ENCODE data around the gene SYT17.

The SYT17 gene

DNA sequence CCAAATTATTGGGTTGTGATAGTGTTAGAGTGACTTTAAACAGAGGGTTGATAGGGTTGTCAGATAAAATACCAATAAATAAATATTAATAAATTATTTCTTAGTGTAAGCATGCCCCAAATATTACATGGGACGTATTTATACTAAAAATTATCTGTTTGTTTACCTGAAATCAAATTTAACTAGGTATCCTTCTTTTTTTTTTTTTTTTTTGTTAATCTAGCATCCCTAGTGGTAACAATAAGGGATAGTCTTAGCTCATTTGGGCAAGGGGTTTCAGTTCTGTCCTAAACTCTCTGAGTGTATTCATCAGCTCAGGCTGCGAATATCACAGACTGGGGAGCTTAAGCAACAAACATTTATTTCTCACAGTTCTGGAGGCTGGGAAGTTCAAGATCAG lies 118.8 kb downstream of the SYT17 start:
- Mint-ChIP-seq H3K27me3 (peaks cover 4% of the 10 kb centered on the region), H3K36me3 (no peaks in the 10 kb centered on the region), H3K27ac (no peak overlapping the region), H3K4me3 (no peak overlapping the region), H3K4me1 (no peaks in the 10 kb centered on the region), H3K9me3 (no peaks in the 10 kb centered on the region)
- DNase-seq (ENCODE audit: low spot score in 2 of 2) = no peak
- no peak for ATAC-seq (ENCODE audit: low read depth)

GRCh38 chr16:19287241-19287640 lies 119.2 kb downstream of the SYT17 start:
- no peak for DNase-seq (ENCODE audit: low spot score in 2 of 2)
- no peaks in the 10 kb centered on the region for H3K9me3 Mint-ChIP-seq
- no peak overlapping the region for H3K4me3 Mint-ChIP-seq
- no peak for ATAC-seq (ENCODE audit: low read depth)
- H3K36me3 Mint-ChIP-seq = no peaks in the 10 kb centered on the region
- no peak overlapping the region for H3K27ac Mint-ChIP-seq
- peaks cover 4% of the 10 kb centered on the region for H3K27me3 Mint-ChIP-seq
- H3K4me1 Mint-ChIP-seq = no peaks in the 10 kb centered on the region

DNA sequence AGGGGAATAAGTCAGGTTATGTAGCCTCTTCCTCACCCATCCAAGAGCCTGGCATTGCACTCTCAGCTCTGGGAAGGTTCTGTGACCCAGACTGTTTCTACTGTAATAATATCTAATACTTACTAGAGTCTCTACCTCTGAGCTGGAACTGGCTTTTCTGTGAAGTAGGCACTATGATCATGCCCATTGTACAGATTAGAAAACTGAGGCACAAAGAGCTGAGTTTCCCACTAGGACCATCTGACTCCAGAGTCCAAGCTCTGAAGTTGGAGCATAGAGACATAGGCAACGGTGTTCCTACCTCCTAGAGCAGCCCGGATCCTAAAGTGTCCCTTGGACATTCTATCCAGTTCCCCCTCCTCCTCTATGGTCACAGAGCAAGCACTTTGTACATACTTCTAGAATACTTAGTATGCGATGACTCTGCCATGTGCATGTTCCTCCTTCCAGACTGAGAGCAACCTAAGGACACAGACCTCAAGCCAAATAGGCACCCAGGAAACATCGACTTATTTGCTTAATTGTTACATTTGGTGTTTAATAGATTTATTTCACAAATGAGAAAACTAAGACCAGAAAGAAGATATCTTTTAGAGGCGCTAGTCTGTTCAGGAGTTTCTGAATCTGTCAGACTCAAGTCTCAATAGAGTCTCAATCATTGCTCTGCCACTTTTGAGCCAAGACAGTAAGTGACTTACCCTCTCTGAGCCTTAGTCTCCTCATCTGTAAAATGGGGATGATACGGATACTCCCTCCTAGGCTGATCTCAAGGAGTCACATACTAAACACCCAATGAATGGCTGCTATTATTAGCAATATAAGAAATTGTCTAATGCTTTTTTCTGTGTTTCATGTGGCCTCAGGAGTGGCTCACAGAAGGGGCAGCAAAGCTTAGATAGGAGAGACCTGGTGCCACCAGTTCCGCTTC lies 121.1 kb downstream of the SYT17 start:
- H3K27me3 Mint-ChIP-seq = peaks cover 4% of the 10 kb centered on the region
- no peaks in the 10 kb centered on the region for H3K36me3 Mint-ChIP-seq
- H3K27ac Mint-ChIP-seq = no peak overlapping the region
- peaks cover 4% of the 10 kb centered on the region for H3K4me1 Mint-ChIP-seq
- no peak overlapping the region for H3K4me3 Mint-ChIP-seq
- DNase-seq (ENCODE audit: low spot score in 2 of 2) (no peak), ATAC-seq (ENCODE audit: low read depth) (no peak)
- no peaks in the 10 kb centered on the region for H3K9me3 Mint-ChIP-seq

DNA sequence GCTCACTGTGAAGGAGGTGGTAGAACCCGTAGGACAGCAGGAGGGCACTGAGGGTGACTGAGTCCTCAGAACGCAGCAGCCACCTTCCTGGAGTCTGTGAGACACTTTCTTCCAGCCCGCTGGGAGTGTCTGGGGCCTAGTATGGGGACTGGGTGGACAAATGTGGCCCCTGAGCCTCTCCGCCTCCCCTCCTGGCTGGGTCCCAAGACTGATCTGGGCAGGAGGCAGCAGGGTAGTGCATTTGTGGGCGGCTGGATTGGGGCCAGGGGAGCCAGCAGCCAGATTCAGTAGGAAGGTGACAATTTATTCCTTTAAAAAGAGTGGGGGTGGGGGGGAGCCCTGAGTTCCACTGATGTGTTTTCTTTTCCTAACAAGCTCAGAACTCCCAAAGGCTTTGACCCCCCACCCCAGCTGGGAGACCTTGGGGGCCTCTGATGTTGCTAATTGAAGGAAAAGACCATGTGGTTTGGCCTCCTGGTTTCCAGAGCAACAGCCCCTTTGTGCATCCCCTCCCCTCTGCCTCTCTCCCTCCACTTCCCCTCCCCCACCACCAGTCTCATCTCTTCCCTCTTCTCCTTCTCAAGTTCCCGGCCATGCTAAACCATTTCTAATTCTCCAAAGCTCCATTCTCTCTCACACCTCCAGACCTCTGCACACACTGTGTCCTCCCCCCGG lies 121.9 kb downstream of the SYT17 start:
- no peak for DNase-seq (ENCODE audit: low spot score in 2 of 2)
- H3K4me3 Mint-ChIP-seq = no peak overlapping the region
- H3K4me1 Mint-ChIP-seq = peaks cover 11% of the 10 kb centered on the region
- no peaks in the 10 kb centered on the region for H3K36me3 Mint-ChIP-seq
- no peak overlapping the region for H3K27ac Mint-ChIP-seq
- peaks cover 2% of the 10 kb centered on the region for H3K27me3 Mint-ChIP-seq
- H3K9me3 Mint-ChIP-seq = no peaks in the 10 kb centered on the region
- ATAC-seq (ENCODE audit: low read depth) = no peak

GRCh38 chr16:19290860-19291259 lies 122.8 kb downstream of the SYT17 start:
- DNase-seq (ENCODE audit: low spot score in 2 of 2) (no peak), ATAC-seq (ENCODE audit: low read depth) (no peak)
- peaks cover 2% of the 10 kb centered on the region for H3K27me3 Mint-ChIP-seq
- no peaks in the 10 kb centered on the region for H3K36me3 Mint-ChIP-seq
- H3K4me3 Mint-ChIP-seq = no peak overlapping the region
- H3K9me3 Mint-ChIP-seq = no peaks in the 10 kb centered on the region
- peaks cover 11% of the 10 kb centered on the region for H3K4me1 Mint-ChIP-seq
- H3K27ac Mint-ChIP-seq = no peak overlapping the region

GRCh38 chr16:19291475-19291874 lies 123.4 kb downstream of the SYT17 start:
- H3K27me3 Mint-ChIP-seq = peaks cover 2% of the 10 kb centered on the region
- no peaks in the 10 kb centered on the region for H3K9me3 Mint-ChIP-seq
- DNase-seq (ENCODE audit: low spot score in 2 of 2) (no peak), ATAC-seq (ENCODE audit: low read depth) (no peak)
- peaks cover 11% of the 10 kb centered on the region for H3K4me1 Mint-ChIP-seq
- H3K36me3 Mint-ChIP-seq = no peaks in the 10 kb centered on the region
- no peak overlapping the region for H3K4me3 Mint-ChIP-seq
- no peak overlapping the region for H3K27ac Mint-ChIP-seq

DNA sequence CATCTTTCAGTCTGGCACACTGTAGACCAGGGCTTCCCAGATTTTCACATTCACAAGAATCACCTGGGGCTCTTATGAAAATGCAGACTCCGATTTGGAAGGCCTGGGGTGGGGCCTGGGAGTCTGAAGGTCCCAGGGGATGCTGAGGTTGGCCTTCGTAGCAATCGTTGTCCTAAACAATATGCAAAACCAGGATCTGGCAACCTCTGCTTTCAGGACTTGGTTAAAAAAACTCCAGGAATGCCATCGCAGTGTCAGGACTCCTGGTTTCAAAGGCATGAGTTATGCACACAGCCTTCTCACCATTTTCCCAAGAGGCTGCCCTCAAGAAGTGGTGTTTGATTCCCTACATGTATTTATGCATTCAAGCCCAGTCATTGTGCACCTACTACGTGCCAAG lies 124.1 kb downstream of the SYT17 start:
- H3K9me3 Mint-ChIP-seq = no peaks in the 10 kb centered on the region
- no peak overlapping the region for H3K27ac Mint-ChIP-seq
- H3K4me3 Mint-ChIP-seq = no peak overlapping the region
- peaks cover 11% of the 10 kb centered on the region for H3K4me1 Mint-ChIP-seq
- no peaks in the 10 kb centered on the region for H3K36me3 Mint-ChIP-seq
- ATAC-seq (ENCODE audit: low read depth) (no peak), DNase-seq (ENCODE audit: low spot score in 2 of 2) (no peak)
- H3K27me3 Mint-ChIP-seq = peaks cover 2% of the 10 kb centered on the region

GRCh38 chr16:19294156-19294649 lies 126.2 kb downstream of the SYT17 start:
- H3K36me3 Mint-ChIP-seq = no peaks in the 10 kb centered on the region
- no peak overlapping the region for H3K27ac Mint-ChIP-seq
- peaks cover 11% of the 10 kb centered on the region for H3K4me1 Mint-ChIP-seq
- no peaks in the 10 kb centered on the region for H3K9me3 Mint-ChIP-seq
- H3K4me3 Mint-ChIP-seq = peak overlapping the region; percentile 54
- peak in 1 of 2 donors; percentile 2 for DNase-seq (ENCODE audit: low spot score in 2 of 2)
- peaks cover 5% of the 10 kb centered on the region for H3K27me3 Mint-ChIP-seq
- peak; percentile 74 for ATAC-seq (ENCODE audit: low read depth)

- Mint-ChIP-seq H3K9me3 (no peaks in the 10 kb centered on the region), H3K27ac (no peak overlapping the region), H3K27me3 (peaks cover 5% of the 10 kb centered on the region), H3K36me3 (no peaks in the 10 kb centered on the region), H3K4me3 (no peak overlapping the region), H3K4me1 (peaks cover 11% of the 10 kb centered on the region)
- no peak for DNase-seq (ENCODE audit: low spot score in 2 of 2)
- ATAC-seq (ENCODE audit: low read depth) = no peak
These were observed 127.4 kb downstream of the SYT17 start for GRCh38 chr16:19295393-19295792.

GRCh38 chr16:19297454-19297853 lies 129.4 kb downstream of the SYT17 start:
- H3K27ac Mint-ChIP-seq = no peak overlapping the region
- ATAC-seq (ENCODE audit: low read depth) (no peak), DNase-seq (ENCODE audit: low spot score in 2 of 2) (no peak)
- H3K27me3 Mint-ChIP-seq = peaks cover 6% of the 10 kb centered on the region
- peaks cover 14% of the 10 kb centered on the region for H3K4me1 Mint-ChIP-seq
- no peaks in the 10 kb centered on the region for H3K9me3 Mint-ChIP-seq
- H3K36me3 Mint-ChIP-seq = no peaks in the 10 kb centered on the region
- H3K4me3 Mint-ChIP-seq = no peak overlapping the region

- H3K27me3 Mint-ChIP-seq = peaks cover 6% of the 10 kb centered on the region
- ATAC-seq (ENCODE audit: low read depth) = no peak
These were observed 131.5 kb downstream of the SYT17 start for GRCh38 chr16:19299565-19299964.

DNA sequence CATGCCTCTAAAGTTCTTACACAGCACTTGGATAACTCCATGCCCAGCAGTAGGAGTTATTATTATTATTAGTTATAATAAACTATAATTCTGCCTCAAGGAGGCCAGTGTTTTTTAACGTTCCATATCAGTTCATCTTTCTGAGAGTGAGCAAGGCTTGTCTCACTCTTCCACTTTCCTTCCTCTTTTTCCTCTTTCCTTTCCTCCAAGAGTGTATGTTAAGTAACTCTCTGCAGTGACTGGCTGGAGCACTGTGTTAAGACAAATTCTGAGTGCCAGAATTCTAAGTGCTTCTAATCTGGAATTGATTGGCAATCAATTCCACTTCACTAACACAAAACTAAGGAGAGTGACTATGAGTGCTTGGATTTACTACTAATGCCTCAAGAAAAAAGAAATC lies 133.9 kb downstream of the SYT17 start:
- Mint-ChIP-seq H3K27ac (no peak overlapping the region), H3K27me3 (peaks cover 8% of the 10 kb centered on the region), H3K36me3 (no peaks in the 10 kb centered on the region), H3K9me3 (no peaks in the 10 kb centered on the region), H3K4me3 (no peak overlapping the region), H3K4me1 (peaks cover 2% of the 10 kb centered on the region)
- DNase-seq (ENCODE audit: low spot score in 2 of 2) = no peak
- ATAC-seq (ENCODE audit: low read depth) = no peak

More at GRCh38 chr16:19299565-19299964, 131.5 kb downstream of the SYT17 start:
- H3K4me1 Mint-ChIP-seq = peaks cover 5% of the 10 kb centered on the region
- no peaks in the 10 kb centered on the region for H3K36me3 Mint-ChIP-seq
- no peak overlapping the region for H3K4me3 Mint-ChIP-seq
- DNase-seq (ENCODE audit: low spot score in 2 of 2) = no peak
- no peak overlapping the region for H3K27ac Mint-ChIP-seq
- no peaks in the 10 kb centered on the region for H3K9me3 Mint-ChIP-seq

- H3K4me3 Mint-ChIP-seq = no peak overlapping the region
- no peak overlapping the region for H3K27ac Mint-ChIP-seq
- peaks cover 2% of the 10 kb centered on the region for H3K4me1 Mint-ChIP-seq
- H3K27me3 Mint-ChIP-seq = peaks cover 5% of the 10 kb centered on the region
- no peak for ATAC-seq (ENCODE audit: low read depth)
- no peaks in the 10 kb centered on the region for H3K9me3 Mint-ChIP-seq
- H3K36me3 Mint-ChIP-seq = no peaks in the 10 kb centered on the region
- no peak for DNase-seq (ENCODE audit: low spot score in 2 of 2)
These were observed 136.7 kb downstream of the SYT17 start for GRCh38 chr16:19304750-19305149.

DNA sequence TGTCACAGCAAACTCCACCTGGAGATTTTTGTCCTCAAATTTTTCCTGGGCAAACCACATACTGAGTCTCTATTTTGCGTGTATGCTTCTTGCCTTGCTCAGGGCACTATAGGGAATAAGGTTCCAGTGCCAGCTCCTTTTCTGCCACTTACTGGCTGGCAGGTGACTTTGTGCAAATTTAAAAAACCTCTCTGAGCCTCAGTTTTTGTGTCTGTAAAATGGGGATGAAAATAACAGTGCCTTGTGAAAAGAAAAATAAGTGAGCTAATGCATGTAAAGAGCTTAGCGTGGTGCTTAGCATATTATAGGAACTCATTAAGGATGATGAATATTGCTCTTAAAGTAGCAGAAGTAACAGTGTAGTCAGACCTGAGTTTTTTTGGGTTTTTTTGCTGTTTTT lies 137.4 kb downstream of the SYT17 start:
- H3K27ac Mint-ChIP-seq = no peak overlapping the region

More for the DNA sequence above, 137.4 kb downstream of the SYT17 start:
- Mint-ChIP-seq H3K4me3 (no peak overlapping the region), H3K27me3 (peaks cover 5% of the 10 kb centered on the region), H3K36me3 (no peaks in the 10 kb centered on the region), H3K9me3 (no peaks in the 10 kb centered on the region), H3K4me1 (peaks cover 2% of the 10 kb centered on the region)
- ATAC-seq (ENCODE audit: low read depth) (no peak), DNase-seq (ENCODE audit: low spot score in 2 of 2) (no peak)
